Upper lobe of left lung (tissue), 4 donors: ENCODE results near the gene CYP4V2.

Experiments used
- EP300 ChIP-seq, 4 donors: sonication (generic); formaldehyde crosslinking; IDR thresholded peaks; one replicate each; pipeline ENCODE4 v1.5.1; 2017; ENCODE audit warnings: antibody characterized with exemption in 4 of 4, control low read depth in 2 of 4
- POLR2A ChIP-seq, 4 donors: fragments of 450-650 bp; IDR thresholded peaks; one replicate each; pipeline ENCODE4 v1.5.1; 2016 to 2017; ENCODE audit warnings: antibody characterized with exemption in 4 of 4, mild to moderate bottlenecking in 2 of 4
- POLR2AphosphoS5 ChIP-seq, 2 donors: sonication (generic); formaldehyde crosslinking; IDR thresholded peaks; one replicate each; pipeline ENCODE4 v1.5.1; 2017; ENCODE audit warnings: antibody characterized with exemption in 2 of 2
- TF ChIP-seq, protein P1 (sequence below), 6 experiments: fragments of 450-650 bp in 4 of 6; fragments of 200-600 bp in 2 of 6; sonication (generic) in 2 of 6; IDR thresholded peaks; one replicate each; pipeline ENCODE4 v1.5.1; 2016 to 2019; ENCODE audit warnings: antibody characterized with exemption in 6 of 6

DNA sequence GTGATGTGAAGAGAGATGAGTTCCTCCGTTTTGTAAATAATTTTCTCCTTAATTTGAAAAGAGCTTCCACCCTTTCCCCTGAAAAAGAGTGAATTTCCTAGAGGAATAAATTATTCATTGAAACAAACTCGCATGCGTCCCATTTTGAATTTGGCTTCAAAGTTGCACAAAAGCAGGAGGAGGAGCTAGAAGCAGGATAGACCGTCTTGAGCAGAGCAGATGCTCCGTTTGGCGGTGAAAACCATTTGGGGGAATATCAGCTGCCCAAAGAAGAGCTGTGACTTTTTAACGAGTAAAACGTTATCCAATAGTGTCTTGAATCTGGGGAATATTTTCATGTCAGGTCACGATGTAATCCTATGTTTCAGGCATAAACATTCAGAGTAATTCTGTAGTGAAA, 44.9 kb upstream of the CYP4V2 start:
- no peak for TF ChIP-seq POLR2A (IDR thresholded peaks at IDR 0.05)
- TF ChIP-seq, protein P1, sequence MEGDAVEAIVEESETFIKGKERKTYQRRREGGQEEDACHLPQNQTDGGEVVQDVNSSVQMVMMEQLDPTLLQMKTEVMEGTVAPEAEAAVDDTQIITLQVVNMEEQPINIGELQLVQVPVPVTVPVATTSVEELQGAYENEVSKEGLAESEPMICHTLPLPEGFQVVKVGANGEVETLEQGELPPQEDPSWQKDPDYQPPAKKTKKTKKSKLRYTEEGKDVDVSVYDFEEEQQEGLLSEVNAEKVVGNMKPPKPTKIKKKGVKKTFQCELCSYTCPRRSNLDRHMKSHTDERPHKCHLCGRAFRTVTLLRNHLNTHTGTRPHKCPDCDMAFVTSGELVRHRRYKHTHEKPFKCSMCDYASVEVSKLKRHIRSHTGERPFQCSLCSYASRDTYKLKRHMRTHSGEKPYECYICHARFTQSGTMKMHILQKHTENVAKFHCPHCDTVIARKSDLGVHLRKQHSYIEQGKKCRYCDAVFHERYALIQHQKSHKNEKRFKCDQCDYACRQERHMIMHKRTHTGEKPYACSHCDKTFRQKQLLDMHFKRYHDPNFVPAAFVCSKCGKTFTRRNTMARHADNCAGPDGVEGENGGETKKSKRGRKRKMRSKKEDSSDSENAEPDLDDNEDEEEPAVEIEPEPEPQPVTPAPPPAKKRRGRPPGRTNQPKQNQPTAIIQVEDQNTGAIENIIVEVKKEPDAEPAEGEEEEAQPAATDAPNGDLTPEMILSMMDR (IDR thresholded peaks at IDR 0.05), result no peak
- TF ChIP-seq EP300 (IDR thresholded peaks at IDR 0.05), result no peak
- no peak for TF ChIP-seq POLR2AphosphoS5 (IDR thresholded peaks at IDR 0.05)
